Astrocyte (in vitro differentiated cells and primary cell): ENCODE measurements around the gene ZNF133.

Source experiments
- EZH2 ChIP-seq: IDR thresholded peaks from 2 replicates; pipeline ENCODE4 v1.6.1; 2012; ENCODE audit warnings: mild to moderate bottlenecking, low read length, inconsistent platforms; ENCODE audit not compliant: insufficient read depth
- TF ChIP-seq, protein P1 (sequence below): IDR thresholded peaks from 2 replicates; pipeline ENCODE4 v1.5.1; 2011; ENCODE audit warnings: low read depth, mild to moderate bottlenecking, inconsistent platforms, low read length, moderate library complexity; ENCODE audit not compliant: insufficient read depth

DNA sequence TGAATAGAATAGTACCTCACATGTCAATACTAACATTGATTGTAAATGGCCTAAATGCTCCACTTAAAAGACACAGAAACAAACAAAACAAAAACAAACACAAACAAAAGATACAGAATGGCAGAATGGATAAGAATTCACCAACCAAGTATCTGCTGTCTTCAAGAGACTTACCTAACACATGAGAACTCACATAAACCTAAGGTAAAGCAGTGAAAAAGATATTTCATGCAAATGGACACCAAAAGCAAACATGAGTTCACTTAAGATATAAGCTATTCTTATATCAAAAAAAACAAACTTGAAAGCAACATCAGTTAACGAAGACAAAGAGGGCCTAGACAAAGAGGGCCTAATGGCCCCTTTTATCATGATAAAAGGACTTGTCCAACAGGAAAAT, 47.3 kb upstream of the ZNF133 start:
- TF ChIP-seq, protein P1, sequence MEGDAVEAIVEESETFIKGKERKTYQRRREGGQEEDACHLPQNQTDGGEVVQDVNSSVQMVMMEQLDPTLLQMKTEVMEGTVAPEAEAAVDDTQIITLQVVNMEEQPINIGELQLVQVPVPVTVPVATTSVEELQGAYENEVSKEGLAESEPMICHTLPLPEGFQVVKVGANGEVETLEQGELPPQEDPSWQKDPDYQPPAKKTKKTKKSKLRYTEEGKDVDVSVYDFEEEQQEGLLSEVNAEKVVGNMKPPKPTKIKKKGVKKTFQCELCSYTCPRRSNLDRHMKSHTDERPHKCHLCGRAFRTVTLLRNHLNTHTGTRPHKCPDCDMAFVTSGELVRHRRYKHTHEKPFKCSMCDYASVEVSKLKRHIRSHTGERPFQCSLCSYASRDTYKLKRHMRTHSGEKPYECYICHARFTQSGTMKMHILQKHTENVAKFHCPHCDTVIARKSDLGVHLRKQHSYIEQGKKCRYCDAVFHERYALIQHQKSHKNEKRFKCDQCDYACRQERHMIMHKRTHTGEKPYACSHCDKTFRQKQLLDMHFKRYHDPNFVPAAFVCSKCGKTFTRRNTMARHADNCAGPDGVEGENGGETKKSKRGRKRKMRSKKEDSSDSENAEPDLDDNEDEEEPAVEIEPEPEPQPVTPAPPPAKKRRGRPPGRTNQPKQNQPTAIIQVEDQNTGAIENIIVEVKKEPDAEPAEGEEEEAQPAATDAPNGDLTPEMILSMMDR = no peak
- no peak for TF ChIP-seq EZH2
